HG02588 (cell line): Measurements from ENCODE around the gene MEF2B.
"Not testable (repeated sequence)": the region's sequence is repeated elsewhere in the genome, so short reads cannot be mapped to it uniquely, and the experiment has no call there.

ENCODE experiments used
- ATAC-seq: cut with Tn5 transposase; IDR thresholded peaks from one replicate; pipeline ENCODE4 v1.9.1; 2021; ENCODE audit warnings: mild to moderate bottlenecking, moderate library complexity; ENCODE audit not compliant: unreplicated experiment

Gene MEF2B

GRCh38 chr19:19193926-19194325, 23.9 kb upstream of the MEF2B start:
- ATAC-seq = no peak

GRCh38 chr19:19192910-19193423, 22.9 kb upstream of the MEF2B start:
- ATAC-seq = no peak

- peak; percentile 85 for ATAC-seq
Observed at GRCh38 chr19:19192078-19192882, 22.2 kb upstream of the MEF2B start, which contains the start of the genes BORCS8 and RFXANK. Gene BORCS8 (minus strand): TSS chr19:19192152. CDS start chr19:19192117, 35 bp downstream. Gene RFXANK (plus strand): TSS chr19:19192258. CDS start chr19:19193947, 1,689 bp downstream.

GRCh38 chr19:19191768-19192077, 21.7 kb upstream of the MEF2B start:
- ATAC-seq = no peak

- no peak for ATAC-seq
Observed at GRCh38 chr19:19186742-19187141, 16.7 kb upstream of the MEF2B start.

GRCh38 chr19:19185853-19186740, 16.0 kb upstream of the MEF2B start:
- no peak for ATAC-seq

- ATAC-seq = no peak
Observed at GRCh38 chr19:19181488-19181998, 11.5 kb upstream of the MEF2B start.

GRCh38 chr19:19179548-19180441, 9.7 kb upstream of the MEF2B start:
- ATAC-seq = no peak

GRCh38 chr19:19176950-19177349, 6.9 kb upstream of the MEF2B start:
- ATAC-seq = no peak

- ATAC-seq = not testable (repeated sequence)
Observed at GRCh38 chr19:19173243-19173642, 3.2 kb upstream of the MEF2B start.

GRCh38 chr19:19171821-19172532, 1.9 kb upstream of the MEF2B start:
- ATAC-seq = no peak

- no peak for ATAC-seq
Observed at GRCh38 chr19:19170873-19171672, 1.0 kb upstream of the MEF2B start.

- peak; percentile 10 for ATAC-seq
Observed at GRCh38 chr19:19169236-19170052, 619 bp downstream of the MEF2B start.

- ATAC-seq = no peak
Observed at GRCh38 chr19:19167612-19168011, 2.5 kb downstream of the MEF2B start.

GRCh38 chr19:19165396-19165795, 4.7 kb downstream of the MEF2B start:
- ATAC-seq = no peak

- no peak for ATAC-seq
Observed at GRCh38 chr19:19162495-19162894, 7.6 kb downstream of the MEF2B start.

GRCh38 chr19:19160461-19161035, 9.5 kb downstream of the MEF2B start:
- ATAC-seq = peak; percentile 45

GRCh38 chr19:19159534-19159933, 10.5 kb downstream of the MEF2B start:
- no peak for ATAC-seq
